ENCODE data around the gene GPHA2. TPM values are rescaled to one million over a fixed set of nuclear protein-coding genes. Genes with fewer than 3 reads are reported as not detected.
A peak's percentile ranks its signal among the peaks of the same experiment; 100 is the strongest.

Gene GPHA2
- total RNA-seq, 4 donors from 2014 or later, result not detected

DNA sequence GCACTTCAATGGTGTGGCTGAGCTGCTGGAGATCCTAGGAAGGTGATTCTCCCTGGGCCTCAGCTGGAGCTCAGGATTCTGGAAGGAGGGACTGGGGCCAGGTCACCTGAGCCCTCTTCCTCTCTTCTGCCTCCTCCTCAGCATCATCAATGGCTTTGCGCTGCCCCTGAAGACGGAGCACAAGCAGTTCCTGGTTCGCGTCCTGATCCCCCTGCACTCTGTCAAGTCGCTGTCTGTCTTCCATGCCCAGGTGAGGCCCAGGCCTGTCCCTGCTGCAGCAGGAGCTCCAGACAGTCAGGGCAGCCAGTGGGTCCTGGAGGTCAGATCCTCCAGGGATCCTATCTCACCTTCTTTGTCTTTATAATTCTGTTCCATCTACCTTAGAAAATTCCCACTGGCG lies 5.4 kb downstream of the GPHA2 start:
- no peak overlapping the region for H3K27ac ChIP-seq
- H3K4me3 ChIP-seq, result no peak overlapping the region
- no peaks in the 10 kb centered on the region for H3K4me1 ChIP-seq
- no peak for DNase-seq
- intact Hi-C loops (cut with DNase I; ENCODE audit: low total_unique reads), result no loop called here
- no peaks in the 10 kb centered on the region for H3K9me3 ChIP-seq
- TF ChIP-seq CTCF (IDR thresholded peaks at IDR 0.05) (no peak), POLR2A (IDR thresholded peaks at IDR 0.05) (no peak)
- no peaks in the 10 kb centered on the region for H3K36me3 ChIP-seq
- no peaks in the 10 kb centered on the region for H3K27me3 ChIP-seq

DNA sequence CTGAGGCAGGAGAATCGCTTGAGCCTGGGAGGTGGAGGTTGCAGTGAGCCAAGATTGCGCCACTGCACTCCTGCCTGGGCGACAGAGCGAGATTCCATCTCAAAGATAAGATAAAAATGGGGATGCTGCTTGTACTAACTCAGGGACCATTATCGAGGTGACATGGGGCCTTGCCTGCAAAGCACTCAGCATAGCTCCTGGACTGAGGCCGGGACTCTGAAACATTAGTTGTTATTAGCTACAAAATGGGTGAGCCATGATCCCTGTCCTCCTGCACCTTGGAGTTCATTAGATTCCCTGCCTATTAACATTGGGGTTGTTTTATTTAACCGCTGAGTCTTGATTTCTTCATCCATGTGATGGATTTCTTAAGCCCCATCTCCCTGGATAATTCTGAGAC lies 6.1 kb downstream of the GPHA2 start:
- Histone ChIP-seq H3K4me3 (no peak overlapping the region), H3K27me3 (no peaks in the 10 kb centered on the region), H3K4me1 (no peaks in the 10 kb centered on the region), H3K27ac (no peak overlapping the region), H3K36me3 (no peaks in the 10 kb centered on the region), H3K9me3 (no peaks in the 10 kb centered on the region)
- intact Hi-C loops (cut with DNase I; ENCODE audit: low total_unique reads), result no loop called here
- DNase-seq, result no peak
- TF ChIP-seq CTCF (IDR thresholded peaks at IDR 0.05) (no peak), POLR2A (IDR thresholded peaks at IDR 0.05) (no peak)

DNA sequence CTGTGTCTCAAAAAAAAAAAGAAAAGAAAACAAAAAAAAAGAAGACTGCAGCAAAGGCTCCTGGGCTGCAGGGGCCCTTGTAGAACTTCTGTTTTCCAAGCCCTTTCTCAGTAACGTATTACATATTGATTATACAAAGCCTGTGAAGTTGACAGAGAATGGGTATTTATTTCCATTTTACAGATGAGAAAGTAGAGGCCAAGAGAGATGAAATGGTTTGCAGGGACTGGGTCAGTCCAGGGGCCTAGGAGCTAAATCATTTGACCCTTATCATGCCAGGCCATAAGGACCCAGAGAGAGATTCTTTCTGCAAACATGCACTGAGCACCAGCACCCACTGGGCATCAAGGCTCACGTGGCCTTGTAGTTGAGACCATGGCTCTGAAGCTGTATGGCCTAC lies 6.7 kb downstream of the GPHA2 start:
- TF ChIP-seq CTCF (IDR thresholded peaks at IDR 0.05) (no peak), POLR2A (IDR thresholded peaks at IDR 0.05) (no peak)
- Histone ChIP-seq H3K36me3 (no peaks in the 10 kb centered on the region), H3K27ac (no peak overlapping the region), H3K9me3 (no peaks in the 10 kb centered on the region), H3K4me3 (no peak overlapping the region), H3K4me1 (no peaks in the 10 kb centered on the region), H3K27me3 (no peaks in the 10 kb centered on the region)
- intact Hi-C loops (cut with DNase I; ENCODE audit: low total_unique reads), result no loop called here
- DNase-seq, result no peak

DNA sequence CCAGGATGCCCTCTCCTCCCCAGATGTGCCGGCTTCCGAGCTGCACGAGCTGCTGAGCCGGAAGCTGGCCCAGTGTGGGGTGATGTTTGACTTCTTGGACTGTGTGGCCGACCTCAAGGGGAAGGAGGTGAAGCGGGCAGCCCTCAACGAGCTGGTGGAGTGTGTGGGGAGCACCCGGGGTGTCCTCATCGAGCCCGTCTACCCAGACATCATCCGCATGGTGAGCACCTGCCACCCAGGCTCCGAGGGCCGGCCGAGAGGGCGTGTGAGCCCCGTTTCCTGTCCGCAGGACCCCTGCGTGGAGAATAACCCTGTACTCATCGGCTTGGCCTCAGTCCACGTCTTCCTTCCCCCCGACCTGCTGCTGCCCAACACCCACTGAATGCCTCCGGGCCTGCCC lies 9.0 kb downstream of the GPHA2 start:
- H3K4me1 ChIP-seq, result no peaks in the 10 kb centered on the region
- H3K27me3 ChIP-seq, result no peaks in the 10 kb centered on the region
- no peak overlapping the region for H3K4me3 ChIP-seq
- intact Hi-C loops (cut with DNase I; ENCODE audit: low total_unique reads), result no loop called here
- H3K27ac ChIP-seq, result no peak overlapping the region
- peak; percentile 17 to 20 for DNase-seq
- no peaks in the 10 kb centered on the region for H3K9me3 ChIP-seq
- no peak for TF ChIP-seq CTCF (IDR thresholded peaks at IDR 0.05)
- TF ChIP-seq POLR2A (IDR thresholded peaks at IDR 0.05), result no peak
- H3K36me3 ChIP-seq, result no peaks in the 10 kb centered on the region

DNA sequence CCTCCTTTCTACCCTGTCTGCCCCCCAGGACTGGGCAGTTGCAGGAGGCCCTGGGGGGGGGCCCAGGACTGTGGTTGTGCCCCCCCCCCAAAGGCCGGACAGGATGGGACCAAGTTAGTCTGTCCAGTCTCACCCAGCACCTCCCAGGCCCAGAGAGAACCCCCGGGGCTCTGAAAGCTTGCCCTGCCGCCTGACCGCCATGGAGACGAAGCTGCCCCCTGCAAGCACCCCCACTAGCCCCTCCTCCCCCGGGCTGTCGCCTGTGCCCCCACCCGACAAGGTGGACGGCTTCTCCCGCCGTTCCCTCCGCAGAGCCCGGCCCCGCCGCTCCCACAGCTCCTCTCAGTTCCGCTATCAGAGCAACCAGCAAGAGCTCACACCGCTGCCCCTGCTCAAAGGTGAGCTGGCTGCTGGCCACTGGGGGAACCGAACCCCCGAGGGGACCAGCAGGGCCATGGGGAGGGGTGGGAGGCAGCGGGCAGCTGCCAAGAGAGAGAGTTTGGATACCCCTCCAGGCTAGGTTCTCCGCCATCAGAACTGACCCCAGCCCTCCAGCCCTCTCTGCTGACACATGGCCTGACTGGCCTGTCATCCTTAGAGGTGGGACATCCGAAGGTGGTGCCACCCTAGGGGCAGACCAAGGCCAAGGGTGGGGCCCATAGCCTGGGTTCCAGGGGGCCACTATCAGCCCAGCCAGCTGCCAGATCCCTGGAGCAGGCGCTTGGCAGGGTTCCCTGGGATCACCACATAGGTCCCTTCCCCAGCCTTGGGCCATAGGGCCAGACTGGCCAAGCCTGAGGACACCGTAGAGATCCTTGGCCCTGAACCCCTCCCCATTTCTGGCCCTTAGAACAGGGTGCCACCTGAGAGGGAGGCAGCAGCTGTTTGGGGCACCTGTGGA lies 9.9 kb downstream of the GPHA2 start:
- Histone ChIP-seq H3K27me3 (no peaks in the 10 kb centered on the region), H3K4me1 (no peaks in the 10 kb centered on the region), H3K27ac (peak overlapping the region; percentile 94 to 97), H3K4me3 (peak overlapping the region; percentile 45 to 77), H3K9me3 (no peaks in the 10 kb centered on the region), H3K36me3 (no peaks in the 10 kb centered on the region)
- intact Hi-C loops (cut with DNase I; ENCODE audit: low total_unique reads), result no loop called here
- DNase-seq, result peak; percentile 28 to 33
- TF ChIP-seq POLR2A (IDR thresholded peaks at IDR 0.05), result no peak
- TF ChIP-seq CTCF (IDR thresholded peaks at IDR 0.05), result no peak

Data from uterus (tissue), 4 donors.